Measurements from ENCODE around the gene ADCYAP1. TPM values are rescaled to one million over a fixed set of nuclear protein-coding genes. Genes with fewer than 3 reads are reported as not detected.
A peak's percentile ranks its signal among the peaks of the same experiment; 100 is the strongest.

Gene ADCYAP1
- total and polyA plus RNA-seq, 2 donors (not counting 1 experiment from before 2014, with no cell fraction given) = not detected

DNA sequence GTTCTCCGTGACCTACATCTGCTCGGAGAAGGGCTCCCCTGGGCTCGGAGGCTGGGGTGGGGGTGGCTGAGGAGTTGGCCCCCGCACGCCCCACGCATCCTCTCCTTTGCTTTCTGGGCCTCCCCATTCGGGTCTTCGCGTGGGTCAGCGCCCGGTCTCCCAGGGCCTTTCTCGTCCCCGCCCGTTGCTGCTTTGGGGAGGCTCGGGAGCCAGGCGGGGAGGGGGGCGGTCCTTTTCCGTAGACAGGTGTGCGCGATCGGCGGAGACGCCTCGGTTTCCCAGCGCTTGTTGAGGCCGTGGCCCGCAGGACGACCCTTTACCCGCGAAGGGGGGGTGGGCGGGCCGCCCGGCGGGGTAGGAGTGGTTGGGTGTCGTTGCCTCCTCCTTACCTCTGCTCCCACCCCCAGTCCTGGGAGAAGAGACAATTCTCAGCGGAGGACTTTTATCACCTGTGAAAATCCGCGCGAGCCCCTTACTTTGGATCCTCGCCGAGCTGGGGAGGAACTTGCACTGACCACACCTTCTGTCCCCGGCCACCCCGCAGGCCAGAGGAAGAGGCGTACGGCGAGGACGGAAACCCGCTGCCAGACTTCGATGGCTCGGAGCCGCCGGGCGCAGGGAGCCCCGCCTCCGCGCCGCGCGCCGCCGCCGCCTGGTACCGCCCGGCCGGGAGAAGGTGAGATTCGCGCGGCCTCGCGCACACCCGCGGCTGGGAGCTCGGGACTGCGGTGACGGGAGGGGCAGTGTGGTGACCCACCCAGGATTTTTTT, 2.6 kb downstream of the ADCYAP1 start:
- TF ChIP-seq CTCF (IDR thresholded peaks at IDR 0.05) (no peak), EZH2 (IDR thresholded peaks at IDR 0.05; ENCODE audit: borderline replicate concordance, insufficient read depth, low read depth, low read length, poor library complexity, severe bottlenecking) (no peak)
- no peak overlapping the region for H3K9ac ChIP-seq (ENCODE audit: low read length)
- peaks cover 0 to 47% (median 0%) of the 10 kb centered on the region in 3 donors for H3K9me3 ChIP-seq (ENCODE audit: control extremely low read depth in 1 of 3, control insufficient read depth in 2 of 3, insufficient read depth in 1 of 3, low read length in 2 of 3)
- H3K36me3 ChIP-seq (replicated peaks in 1 of 2; ENCODE audit: control extremely low read depth in 1 of 2, control insufficient read depth in 1 of 2, extremely low read depth in 1 of 2, insufficient read depth in 2 of 2, low read length in 1 of 2) = no peaks in the 10 kb centered on the region
- ATAC-seq (ENCODE audit: low read depth) (no peak), DNase-seq (peak; percentile 5)
- H3K79me2 ChIP-seq (ENCODE audit: control insufficient read depth, insufficient read depth, low read length) = no peaks in the 10 kb centered on the region
- POLR2A ChIA-PET = no interaction called here
- H4K20me1 ChIP-seq (ENCODE audit: control insufficient read depth, insufficient read depth, low read length, poor library complexity, severe bottlenecking) = no peaks in the 10 kb centered on the region
- H3K4me3 ChIP-seq (ENCODE audit: control extremely low read depth in 1 of 5, extremely low read depth in 1 of 5, insufficient read depth in 1 of 5, low read depth in 2 of 5, low read length in 4 of 5) = no peak overlapping the region
- H3K27ac Mint-ChIP-seq = no peak overlapping the region
- no peak overlapping the region for H2AFZ ChIP-seq (ENCODE audit: insufficient read depth, low read depth, low read length, poor library complexity, severe bottlenecking)
- 11% methylated on average over 64 of the region's 75 CpGs for WGBS (ENCODE audit: insufficient coverage)
- H3K4me1 Mint-ChIP-seq = peaks cover 7% of the 10 kb centered on the region
- peaks cover 2% of the 10 kb centered on the region for H3K9me3 Mint-ChIP-seq (ENCODE audit: insufficient read depth)
- no peak overlapping the region for H3K4me3 Mint-ChIP-seq
- H3K27me3 ChIP-seq (replicated peaks in 1 of 4; ENCODE audit: control extremely low read depth in 1 of 4, control insufficient read depth in 3 of 4, insufficient read depth in 4 of 4, low read length in 3 of 4) = peaks cover 0 to 75% (median 36%) of the 10 kb centered on the region in 4 experiments
- CTCF ChIA-PET = no interaction called here
- H3K4me1 ChIP-seq (ENCODE audit: control insufficient read depth in 2 of 2, insufficient read depth in 2 of 2, low read length in 2 of 2) = peaks cover 21 to 27% of the 10 kb centered on the region in 2 donors
- no peak overlapping the region for H3K27ac ChIP-seq (ENCODE audit: low read length in 2 of 2)
- peaks cover 56% of the 10 kb centered on the region for H3K27me3 Mint-ChIP-seq
- intact Hi-C loops (cut with micrococcal nuclease) = no loop called here
- H3K4me2 ChIP-seq (replicated peaks; ENCODE audit: low read depth, low read length, poor library complexity, severe bottlenecking) = peak overlapping the region; percentile 50

Measured in B cell (primary cell).